ENCODE data around the gene SASS6.

SASS6 gene, protein sequence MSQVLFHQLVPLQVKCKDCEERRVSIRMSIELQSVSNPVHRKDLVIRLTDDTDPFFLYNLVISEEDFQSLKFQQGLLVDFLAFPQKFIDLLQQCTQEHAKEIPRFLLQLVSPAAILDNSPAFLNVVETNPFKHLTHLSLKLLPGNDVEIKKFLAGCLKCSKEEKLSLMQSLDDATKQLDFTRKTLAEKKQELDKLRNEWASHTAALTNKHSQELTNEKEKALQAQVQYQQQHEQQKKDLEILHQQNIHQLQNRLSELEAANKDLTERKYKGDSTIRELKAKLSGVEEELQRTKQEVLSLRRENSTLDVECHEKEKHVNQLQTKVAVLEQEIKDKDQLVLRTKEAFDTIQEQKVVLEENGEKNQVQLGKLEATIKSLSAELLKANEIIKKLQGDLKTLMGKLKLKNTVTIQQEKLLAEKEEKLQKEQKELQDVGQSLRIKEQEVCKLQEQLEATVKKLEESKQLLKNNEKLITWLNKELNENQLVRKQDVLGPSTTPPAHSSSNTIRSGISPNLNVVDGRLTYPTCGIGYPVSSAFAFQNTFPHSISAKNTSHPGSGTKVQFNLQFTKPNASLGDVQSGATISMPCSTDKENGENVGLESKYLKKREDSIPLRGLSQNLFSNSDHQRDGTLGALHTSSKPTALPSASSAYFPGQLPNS

DNA sequence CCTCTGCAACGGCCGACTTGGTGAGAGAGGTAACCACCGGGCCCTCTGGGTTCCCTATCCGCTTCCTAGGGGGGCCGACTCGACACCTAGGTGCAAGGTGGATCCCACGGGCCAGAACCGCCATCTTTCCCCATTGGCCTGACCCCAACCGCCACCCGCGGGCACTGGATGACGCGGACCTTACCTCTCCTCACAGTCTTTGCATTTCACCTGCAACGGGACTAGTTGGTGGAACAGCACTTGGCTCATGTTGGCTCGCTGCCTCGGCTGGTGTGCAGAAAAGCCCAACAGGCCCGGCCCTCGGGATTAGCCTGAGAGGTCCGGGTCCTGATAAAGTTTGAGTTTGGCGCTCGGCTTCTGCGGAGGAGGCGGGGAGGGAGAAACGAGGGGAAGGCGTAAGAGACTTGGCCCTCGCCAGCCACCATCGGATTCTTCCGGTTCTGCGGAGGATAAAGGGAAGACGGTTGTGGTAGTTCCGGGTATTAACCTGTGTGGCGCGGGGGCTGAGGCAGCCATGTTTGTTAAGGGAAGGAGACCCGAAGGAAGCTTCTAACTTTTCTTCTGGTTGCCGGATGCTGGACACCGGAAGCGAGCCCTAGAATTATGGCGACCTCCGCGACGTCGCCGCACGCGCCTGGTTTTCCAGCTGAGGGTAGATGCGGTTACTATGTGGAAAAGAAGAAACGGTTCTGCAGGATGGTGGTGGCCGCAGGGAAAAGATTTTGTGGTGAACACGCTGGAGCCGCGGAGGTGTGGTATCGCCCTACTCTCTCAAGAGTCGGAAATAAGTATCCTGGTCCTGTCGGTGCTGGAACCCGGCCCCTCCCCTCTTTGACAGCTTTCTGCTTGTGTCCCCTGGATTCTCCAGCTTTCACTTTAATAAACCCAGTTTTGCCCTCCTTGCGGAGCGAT, at the start of gene SASS6, which contains the start of gene TRMT13:
Gene SASS6, minus strand, starts transcription at position 365 of the 912 bp plus-strand sequence. Its CDS starts 116 bp downstream, at position 249.
Gene TRMT13, plus strand, starts transcription at position 598 of the 912 bp plus-strand sequence. Its CDS starts 6 bp downstream, at position 604.
- peak; percentile 99 for DNase-seq (ENCODE audit: low read depth)

- DNase-seq (ENCODE audit: low read depth): no peak
Measured at GRCh38 chr1:100178091-100178490, 45.4 kb upstream of the SASS6 start, which contains the start of gene LRRC39. TSS of gene LRRC39 (minus strand) at chr1:100178256. CDS start at chr1:100168516, 9,740 bp downstream.

DNA sequence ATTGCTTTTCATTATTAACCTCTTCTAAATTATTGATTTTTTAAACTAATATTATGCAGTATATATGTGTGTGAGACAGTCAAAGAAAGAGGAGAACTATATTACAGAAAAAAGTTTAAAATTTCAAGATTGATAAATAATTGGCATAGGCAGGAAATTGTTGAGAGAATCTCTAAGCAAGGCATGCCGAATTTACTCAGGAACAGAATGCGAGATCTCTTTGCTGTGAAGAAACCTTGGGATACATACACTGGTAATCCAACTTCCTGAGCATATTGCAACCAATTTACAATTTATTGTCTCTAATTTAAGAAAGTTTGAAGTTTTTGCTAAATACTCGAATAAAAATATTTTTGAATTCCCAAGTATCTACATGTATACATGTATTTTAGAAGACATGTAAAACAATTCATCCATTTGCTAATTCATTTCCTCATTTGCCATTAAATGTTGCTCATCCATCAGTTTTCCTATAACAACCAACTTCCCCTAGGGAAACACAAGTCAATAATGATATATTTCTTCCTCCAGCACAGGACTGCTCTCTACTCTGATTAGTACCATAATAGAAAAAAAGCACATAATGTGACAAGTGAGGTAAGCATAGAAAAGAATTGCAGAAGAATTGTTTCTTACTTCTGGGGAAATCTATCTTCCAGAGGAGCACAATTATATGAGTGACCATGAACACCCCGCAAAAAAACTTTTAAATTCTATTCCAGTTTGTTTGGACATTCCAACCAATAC, 44.7 kb upstream of the SASS6 start:
- no peak for DNase-seq (ENCODE audit: low read depth)

GRCh38 chr1:100168051-100168450, 35.3 kb upstream of the SASS6 start:
- no peak for DNase-seq (ENCODE audit: low read depth)

GRCh38 chr1:100164702-100165101, 32.0 kb upstream of the SASS6 start:
- no peak for DNase-seq (ENCODE audit: low read depth)

DNA sequence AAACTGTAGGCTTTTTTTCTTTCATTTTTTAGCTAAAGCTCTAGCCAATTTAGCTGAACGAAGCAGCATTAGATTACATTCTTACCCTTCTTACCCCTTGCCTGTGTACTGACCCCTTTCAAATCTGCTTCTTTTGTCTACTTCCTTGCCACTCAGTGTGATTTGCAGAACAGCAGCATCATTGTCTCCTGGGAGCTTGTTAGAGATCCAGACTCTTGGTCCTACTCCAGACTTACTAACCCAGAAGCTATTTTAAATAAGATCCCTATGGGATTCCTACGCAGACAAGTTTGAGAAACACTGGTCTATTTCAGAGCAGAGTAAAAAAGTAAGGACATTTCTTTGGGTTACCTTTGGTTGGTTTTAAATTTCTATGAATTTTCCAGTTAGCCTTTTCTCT, 31.5 kb upstream of the SASS6 start:
- peak; percentile 25 for DNase-seq (ENCODE audit: low read depth)

GRCh38 chr1:100162881-100163280, 30.2 kb upstream of the SASS6 start:
- DNase-seq (ENCODE audit: low read depth): no peak

GRCh38 chr1:100152271-100152670, 19.5 kb upstream of the SASS6 start:
- DNase-seq (ENCODE audit: low read depth): no peak

DNA sequence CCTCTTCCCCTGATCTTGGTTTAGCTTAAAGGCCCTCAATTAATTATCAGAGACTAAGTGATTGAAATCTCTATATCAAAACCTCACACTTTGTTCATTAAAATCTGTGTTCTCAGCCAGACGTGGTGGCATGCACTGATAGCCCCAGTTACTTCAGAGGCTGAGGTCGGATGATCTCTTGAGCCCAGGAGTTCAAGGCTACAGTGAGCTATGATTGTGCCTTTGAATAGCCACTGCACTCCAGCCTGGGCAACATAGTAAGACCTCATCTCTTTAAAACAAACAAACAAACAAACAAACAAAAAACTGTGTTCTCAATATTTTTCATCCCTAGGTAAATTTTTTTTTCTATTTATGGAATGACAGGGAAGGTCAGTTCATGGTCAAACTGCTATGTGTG, 18.9 kb upstream of the SASS6 start:
- DNase-seq (ENCODE audit: low read depth): no peak

DNA sequence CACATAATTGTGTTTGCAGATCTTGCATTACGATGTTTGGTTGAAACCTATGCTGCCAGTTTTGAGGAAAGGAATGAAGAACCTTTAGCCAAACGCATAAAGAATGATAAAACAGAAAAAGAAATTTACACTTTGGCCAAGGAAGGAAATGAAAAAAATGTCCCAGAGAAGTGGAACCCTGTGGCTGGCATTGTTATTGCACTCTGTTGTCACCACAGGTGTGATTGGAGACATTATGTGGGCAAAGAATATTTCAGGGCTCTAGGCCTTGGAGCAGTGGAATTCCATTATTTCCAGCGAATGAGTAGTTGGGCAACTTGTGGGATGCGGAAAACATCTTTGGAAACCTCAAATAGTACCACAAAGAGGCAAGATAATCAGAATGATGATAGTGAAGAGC, 15.1 kb upstream of the SASS6 start:
- no peak for DNase-seq (ENCODE audit: low read depth)

GRCh38 chr1:100146958-100147357, 14.2 kb upstream of the SASS6 start:
- DNase-seq (ENCODE audit: low read depth): no peak

GRCh38 chr1:100145116-100145515, 12.4 kb upstream of the SASS6 start:
- DNase-seq (ENCODE audit: low read depth): peak; percentile 48

DNA sequence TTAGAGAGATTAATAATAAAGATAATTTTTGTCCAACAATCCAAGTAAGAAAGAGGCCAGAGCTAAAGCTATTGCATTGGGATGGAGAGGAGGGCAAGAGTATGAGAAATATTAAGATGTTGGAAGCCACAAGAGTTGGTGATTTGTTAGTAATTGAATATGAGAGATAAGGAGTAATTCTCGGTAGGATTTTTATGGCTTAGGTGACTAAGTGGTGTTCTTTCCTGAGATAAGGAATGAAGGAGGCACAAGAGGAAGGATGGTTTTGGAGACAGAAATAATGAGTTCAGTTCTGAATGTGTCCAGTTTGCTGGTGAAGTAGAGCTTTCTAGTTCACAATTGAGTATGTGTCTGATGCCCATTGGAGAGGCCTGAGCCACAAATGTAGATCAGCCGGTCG, 9.6 kb upstream of the SASS6 start:
- no peak for DNase-seq (ENCODE audit: low read depth)

- DNase-seq (ENCODE audit: low read depth): no peak
Measured at GRCh38 chr1:100141192-100141591, 8.5 kb upstream of the SASS6 start.

- no peak for DNase-seq (ENCODE audit: low read depth)
Measured at GRCh38 chr1:100137602-100138001, 4.9 kb upstream of the SASS6 start.

GRCh38 chr1:100134872-100135271, 2.1 kb upstream of the SASS6 start:
- peak; percentile 28 for DNase-seq (ENCODE audit: low read depth)

DNA sequence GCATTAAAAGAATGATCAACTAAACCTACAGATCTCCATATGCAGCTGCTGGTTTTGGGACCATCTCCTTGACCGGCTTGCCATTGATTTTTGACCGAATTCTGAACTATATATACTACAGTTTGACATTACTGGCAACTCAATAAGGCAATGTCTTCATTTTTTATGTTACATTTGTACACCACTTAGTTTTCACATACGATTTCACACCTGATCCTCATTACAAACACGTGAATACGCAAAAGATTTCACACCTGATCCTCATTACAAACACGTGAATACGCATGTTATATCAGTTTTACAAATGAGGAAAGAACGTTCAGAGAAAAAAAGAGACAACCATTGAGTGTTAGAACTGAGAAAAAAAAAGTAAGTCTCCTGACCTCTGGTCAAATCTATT, 1.1 kb downstream of the SASS6 start:
- DNase-seq (ENCODE audit: low read depth): no peak

- peak; percentile 48 for DNase-seq (ENCODE audit: low read depth)
Measured at GRCh38 chr1:100130552-100131077, 2.1 kb downstream of the SASS6 start.

- no peak for DNase-seq (ENCODE audit: low read depth)
Measured at GRCh38 chr1:100127226-100127625, 5.5 kb downstream of the SASS6 start.

GRCh38 chr1:100122177-100122576, 10.6 kb downstream of the SASS6 start:
- DNase-seq (ENCODE audit: low read depth): peak; percentile 82

- no peak for DNase-seq (ENCODE audit: low read depth)
Measured at GRCh38 chr1:100115524-100115923, 17.2 kb downstream of the SASS6 start.

All from EH (cell line).